Right renal pelvis (tissue), 4 donors: ENCODE measurements around the gene MGAM2. TPM values are rescaled to one million over a fixed set of nuclear protein-coding genes. Genes with fewer than 3 reads are reported as not detected.

Experiments used
- DNase-seq, 4 donors: peaks; one replicate each; pipeline ENCODE4 v3.0.0-alpha.2; 2013; ENCODE audit warnings: low read depth in 4 of 4, low spot score in 3 of 4, missing footprints in 1 of 4
- polyA plus RNA-seq, 4 donors: library from polyadenylated mRNA; unstranded; fragments of 120-200 nt; gene quantifications; one replicate each; pipeline ENCODE4 v1.2.1, GENCODE V29; 2013; ENCODE audit not compliant: insufficient read length in 4 of 4

The MGAM2 gene
- polyA plus RNA-seq, 4 donors, result 0.51 to 0.83 (median 0.58) TPM

DNA sequence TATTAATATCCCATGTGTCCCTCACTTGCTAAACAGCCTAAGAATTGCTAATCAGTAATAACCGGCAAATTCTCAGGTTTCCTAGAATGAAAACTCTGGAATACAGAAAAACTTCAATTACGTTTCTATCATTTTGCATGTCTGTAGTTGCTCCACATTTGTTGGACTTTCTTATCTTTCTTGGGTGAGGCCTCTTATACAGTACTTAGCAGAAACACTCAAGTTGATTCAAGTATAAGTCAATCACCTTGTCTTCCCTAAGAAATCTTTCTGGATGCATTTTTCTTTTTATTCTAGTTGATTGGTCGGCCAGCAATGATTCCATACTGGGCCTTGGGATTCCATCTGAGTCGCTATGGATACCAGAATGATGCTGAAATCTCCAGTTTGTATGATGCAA lies 61.4 kb downstream of the MGAM2 start:
- DNase-seq, result no peak

- no peak for DNase-seq
These were observed 62.9 kb downstream of the MGAM2 start for GRCh38 chr7:142174441-142174840.

- no peak for DNase-seq
These were observed 64.1 kb downstream of the MGAM2 start for GRCh38 chr7:142175594-142175993.

DNA sequence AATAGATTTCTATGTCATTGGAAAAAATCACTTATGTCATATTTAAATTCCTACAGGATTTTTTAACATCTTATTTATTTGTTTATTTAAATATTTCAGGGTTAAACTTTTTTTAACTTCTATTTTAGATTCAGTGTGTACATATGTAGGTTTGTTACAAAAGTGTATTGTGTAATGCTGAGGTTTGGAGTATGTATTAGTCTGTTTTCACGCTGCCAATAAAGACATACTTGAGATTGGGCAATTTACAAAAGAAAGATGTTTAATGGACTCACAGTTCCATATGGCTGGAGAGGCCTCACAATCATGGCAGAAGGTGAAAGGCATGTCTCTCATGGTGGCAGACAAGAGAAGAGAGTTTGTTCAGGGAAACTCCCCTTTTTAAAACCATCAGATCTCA lies 65.4 kb downstream of the MGAM2 start:
- no peak for DNase-seq

GRCh38 chr7:142177869-142178268 lies 66.4 kb downstream of the MGAM2 start:
- no peak for DNase-seq

DNA sequence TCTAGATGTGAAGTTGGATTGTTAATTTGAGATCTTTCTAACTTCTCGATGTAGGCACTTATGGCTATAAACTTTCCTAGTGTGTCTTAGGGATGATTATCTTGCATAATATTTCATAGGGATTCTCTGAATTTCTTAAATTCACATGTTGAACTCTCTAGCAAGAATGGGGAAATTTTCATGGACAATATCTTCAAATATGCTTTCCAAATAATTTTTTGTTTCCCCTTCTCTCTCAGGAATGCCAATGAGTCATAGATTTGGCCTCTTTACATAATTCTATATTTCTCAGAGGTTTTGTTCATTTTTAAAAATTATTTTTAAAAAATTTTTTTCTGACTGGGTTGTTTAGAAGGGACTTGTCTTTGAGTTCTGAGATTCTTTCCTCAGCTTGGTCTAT lies 68.9 kb downstream of the MGAM2 start:
- no peak for DNase-seq

DNA sequence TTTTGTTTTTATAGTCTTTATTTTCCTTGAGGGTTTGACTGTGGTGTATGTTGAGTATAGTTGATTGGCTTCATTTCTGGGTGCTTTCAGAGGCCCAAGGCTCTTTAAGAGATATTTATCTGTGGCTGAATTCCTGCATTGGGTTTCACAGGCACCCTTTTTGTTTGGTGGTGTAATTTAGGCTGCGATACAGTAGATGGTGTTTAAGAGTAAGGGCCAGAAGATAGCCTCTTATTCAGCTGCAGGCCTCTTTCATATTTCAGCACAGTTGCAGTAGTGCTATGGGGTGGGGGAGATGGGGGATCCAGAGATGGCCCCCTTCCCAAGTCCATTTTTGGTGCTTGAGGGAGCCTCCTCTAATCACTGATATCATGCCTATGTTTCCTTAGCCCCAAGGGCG lies 69.7 kb downstream of the MGAM2 start:
- no peak for DNase-seq

DNA sequence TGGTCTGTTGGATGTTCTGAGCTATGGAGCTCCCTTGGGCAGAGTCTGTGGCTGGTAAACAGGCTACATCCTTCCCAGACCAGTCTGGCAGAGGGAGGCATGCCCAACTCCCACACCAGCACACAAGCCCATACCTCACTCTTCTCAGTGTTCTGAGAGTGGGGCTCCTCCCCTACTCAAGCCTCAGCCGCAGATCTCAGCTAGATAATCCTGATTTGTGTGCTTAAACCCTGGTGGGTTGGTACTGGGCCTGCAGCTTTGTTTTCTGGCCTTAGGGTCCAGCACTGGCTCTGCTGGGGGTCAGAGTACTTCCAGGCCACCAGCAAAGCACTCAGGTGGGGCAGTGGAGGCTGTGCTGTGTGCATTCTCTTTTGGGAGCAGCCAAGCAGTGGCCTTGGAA lies 70.4 kb downstream of the MGAM2 start:
- no peak for DNase-seq

GRCh38 chr7:142185069-142185468 lies 73.6 kb downstream of the MGAM2 start:
- no peak for DNase-seq

DNA sequence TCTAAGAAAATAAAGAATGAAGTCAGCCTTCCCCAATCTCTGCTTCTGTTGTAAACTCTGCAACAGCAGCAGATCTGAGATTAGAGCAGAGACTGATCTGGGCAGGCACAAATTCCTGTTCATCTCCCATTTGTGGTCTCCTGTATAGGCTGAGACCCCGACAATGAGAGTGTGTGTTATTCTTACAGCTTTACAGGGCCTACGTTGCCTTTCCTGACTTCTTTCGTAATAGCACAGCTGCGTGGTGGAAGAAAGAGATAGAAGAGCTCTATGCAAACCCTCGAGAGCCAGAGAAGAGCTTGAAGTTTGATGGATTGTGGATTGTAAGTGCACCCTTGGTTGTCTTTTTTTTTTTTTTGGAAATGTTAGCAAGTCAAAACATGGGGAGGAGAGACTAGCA lies 74.3 kb downstream of the MGAM2 start:
- DNase-seq, result no peak

DNA sequence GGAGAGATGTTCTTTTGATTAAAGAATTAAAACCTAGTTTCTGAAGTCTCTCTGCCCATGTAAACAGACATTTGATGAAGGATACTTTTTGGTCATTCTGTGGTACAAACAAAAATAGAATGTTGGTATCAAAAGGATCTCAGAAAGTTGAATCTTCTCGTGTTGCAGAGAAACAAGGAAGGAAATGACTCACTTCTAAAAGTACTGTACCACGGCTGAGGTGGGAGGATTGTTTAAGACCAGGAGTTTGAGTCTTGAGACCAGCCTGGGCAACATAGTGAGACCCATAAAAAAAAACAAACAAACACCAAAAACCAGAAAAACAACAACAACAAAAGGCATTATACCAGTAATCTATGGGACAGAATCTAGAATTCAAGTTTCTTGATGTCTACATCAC lies 76.6 kb downstream of the MGAM2 start:
- no peak for DNase-seq

DNA sequence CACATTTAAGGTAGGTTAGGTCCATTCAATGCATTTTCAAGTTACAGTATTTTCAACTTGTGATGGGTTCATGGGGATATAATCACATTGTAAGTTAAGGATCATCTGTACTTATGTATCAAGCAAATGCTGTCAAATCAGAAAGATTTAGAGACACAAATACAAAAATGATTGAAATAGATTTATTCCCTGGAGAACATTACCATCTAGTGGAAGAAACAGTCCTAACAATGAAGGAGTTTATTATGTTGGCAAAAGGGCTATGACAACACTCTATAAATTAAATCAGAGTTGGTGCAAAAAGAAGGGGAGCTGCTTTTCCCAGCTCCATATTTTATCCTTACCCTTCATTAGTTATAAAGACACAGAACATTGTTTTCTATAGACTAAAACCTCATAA lies 77.3 kb downstream of the MGAM2 start:
- DNase-seq, result no peak

- no peak for DNase-seq
These were observed 82.7 kb downstream of the MGAM2 start for GRCh38 chr7:142194201-142194600.

- no peak for DNase-seq
These were observed 84.7 kb downstream of the MGAM2 start for GRCh38 chr7:142196066-142196840.

- DNase-seq, result no peak
These were observed 88.7 kb downstream of the MGAM2 start for GRCh38 chr7:142200206-142200605.

DNA sequence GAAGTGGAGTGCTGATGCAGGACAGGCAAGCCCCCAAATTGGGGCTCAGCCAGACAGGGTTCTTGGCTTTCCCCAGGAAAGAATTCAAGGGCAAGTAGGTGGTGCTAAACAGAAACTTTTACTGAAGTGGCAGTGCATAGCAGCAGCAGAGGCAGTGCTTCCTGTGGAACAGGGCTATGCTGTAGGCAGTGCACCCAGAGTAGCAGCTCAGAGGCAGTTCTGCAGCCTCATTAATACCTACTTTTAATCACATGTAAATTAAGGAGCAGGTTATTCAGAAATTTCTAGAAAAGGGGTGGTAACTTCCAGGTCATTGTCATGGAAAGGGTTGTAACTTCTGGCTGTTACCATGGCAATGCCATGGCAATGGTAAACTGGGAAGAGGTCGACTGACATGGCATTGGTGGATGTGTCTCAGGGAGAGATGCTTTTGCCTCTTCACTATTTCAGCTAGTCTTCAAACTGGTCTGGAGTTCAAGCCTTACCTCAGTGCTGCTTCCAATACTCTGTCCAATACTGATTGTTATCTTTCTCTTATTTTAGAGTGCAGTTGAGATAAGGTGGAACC lies 117.1 kb downstream of the MGAM2 start:
- DNase-seq, result no peak

DNA sequence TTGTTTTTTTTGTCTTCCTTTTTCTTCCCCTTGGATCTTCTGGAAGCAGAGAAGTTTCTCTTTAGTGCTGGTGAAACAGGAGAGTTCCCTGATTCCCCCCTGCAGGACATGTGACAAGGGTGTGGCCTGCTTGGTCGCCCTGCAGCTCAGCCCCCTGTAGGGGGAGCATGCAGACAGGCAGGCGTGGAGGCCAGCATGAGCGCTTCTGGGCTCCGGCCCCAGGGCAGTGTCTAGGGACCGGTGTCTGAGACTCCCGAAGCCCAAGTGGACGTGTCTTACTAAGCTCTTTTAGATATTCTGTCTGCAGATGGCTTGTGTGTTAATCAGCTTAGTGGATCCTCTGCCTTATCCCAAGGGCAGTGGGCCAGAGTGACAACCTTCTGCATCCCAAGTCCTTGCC lies 120.2 kb downstream of the MGAM2 start:
- no peak for DNase-seq

DNA sequence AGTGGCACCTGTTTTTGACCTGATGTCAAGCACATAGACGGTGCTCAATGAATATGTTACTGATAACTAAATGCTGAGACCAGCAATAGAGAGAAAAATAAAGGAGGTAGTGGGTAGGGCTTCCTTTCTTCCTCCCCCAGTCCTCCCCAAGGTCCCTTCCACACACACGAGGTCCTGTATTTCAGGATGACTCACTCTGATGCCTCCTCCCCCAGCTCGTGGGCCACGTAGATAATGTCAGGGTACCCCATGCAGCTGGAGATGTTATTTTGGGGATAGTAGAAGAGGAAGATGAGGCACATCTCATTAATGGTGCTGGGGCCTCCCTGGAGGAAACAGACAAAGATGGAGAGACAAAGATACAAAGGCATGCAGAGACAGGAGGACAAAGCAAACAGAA lies 129.0 kb downstream of the MGAM2 start:
- no peak for DNase-seq

DNA sequence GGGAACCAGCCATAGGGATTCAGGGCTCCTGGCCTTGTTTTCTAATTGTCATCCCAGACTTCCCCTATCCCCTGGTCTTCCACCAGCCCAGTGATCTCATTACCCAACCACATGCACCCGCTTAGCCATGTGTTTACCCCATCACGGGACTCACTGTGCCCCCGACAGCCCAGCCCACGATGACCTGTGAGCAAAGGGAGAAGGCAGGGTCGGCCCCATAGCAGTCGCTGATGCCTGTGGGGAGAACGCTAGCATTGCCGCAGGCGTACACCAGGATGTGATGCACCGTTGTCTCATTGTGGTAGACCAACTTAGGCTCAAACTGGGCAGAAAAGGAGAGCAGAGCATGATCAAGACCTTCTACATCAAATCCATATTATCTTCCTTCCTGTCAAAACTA lies 132.3 kb downstream of the MGAM2 start:
- no peak for DNase-seq

DNA sequence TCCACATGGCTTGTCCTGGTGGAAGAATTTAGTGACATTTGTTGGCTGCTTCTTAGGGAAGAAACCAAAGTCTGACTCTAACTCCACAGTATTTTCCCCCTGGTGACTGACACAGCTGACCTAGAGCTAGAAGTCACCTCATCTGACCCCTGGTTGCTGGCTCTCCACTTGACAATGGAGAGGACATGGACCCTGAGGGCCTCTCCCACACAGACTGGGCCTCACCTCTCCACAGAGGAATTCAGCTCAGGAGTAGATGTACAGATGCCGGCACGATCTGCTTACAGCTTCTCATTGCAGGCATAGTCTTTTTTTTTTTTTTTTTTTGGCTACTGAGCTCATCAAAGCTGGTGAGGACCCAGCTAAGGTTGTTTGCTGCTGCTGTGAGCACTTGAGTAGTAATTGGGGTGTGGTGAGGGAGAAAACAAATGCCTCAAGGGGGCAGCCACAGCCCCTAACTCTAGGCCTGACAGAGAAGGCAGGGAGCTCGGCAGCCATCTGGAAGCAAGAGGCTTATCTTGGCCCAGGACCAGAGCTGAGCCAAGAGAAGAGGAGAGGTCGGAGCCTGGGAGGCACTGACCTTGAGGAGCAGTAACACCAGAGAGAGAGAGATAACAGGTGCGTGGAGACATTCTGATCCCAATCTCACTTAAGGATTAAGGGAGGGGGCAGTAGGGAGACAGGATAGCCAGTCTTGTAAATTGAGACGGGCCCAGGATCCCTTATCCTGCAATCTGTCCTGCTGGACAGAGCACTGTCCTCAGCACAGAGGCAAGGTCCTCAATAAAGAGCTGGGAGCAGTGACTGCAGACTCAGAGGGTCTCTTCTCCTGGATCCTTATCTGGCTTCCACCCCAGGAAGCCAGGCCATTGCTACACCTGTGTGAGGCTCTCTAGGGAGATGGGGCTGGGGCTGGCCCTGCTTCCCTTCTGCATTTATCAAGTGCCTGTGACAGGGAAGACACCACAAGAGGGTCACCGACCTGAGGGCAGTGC lies 136.9 kb downstream of the MGAM2 start:
- no peak for DNase-seq

DNA sequence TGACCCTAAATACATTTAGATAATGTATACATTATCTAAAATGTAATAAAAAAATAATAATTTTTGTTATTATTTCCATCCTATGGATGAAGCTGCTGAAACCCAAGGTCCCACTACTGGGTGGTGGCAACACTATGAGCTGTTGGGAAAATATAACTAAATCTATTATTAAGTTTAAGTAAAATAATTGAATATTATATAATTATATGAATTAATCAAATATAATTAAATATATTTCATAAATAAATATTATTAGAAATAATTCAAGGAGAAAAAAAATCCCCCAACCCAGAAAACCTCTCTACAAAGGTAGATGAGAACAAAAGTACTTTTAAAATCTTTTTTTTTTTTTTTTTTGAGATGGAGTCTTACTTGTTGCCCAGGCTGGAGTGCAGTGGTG lies 138.4 kb downstream of the MGAM2 start:
- DNase-seq, result no peak
